GM23338 (cell line): ENCODE data around the gene CLK1.

Experiments used
- EZH2 ChIP-seq: fragments of 200-600 bp; sonication (generic); IDR thresholded peaks from one replicate; pipeline ENCODE4 v1.8.0; 2017; ENCODE audit warnings: antibody characterized with exemption, mild to moderate bottlenecking, low read depth; ENCODE audit not compliant: unreplicated experiment
- EZH2phosphoT487 ChIP-seq: fragments of 200-600 bp; sonication (generic); IDR thresholded peaks from one replicate; pipeline ENCODE4 v1.8.1; 2018; ENCODE audit warnings: antibody characterized with exemption; ENCODE audit not compliant: unreplicated experiment
- JUNB ChIP-seq: IDR thresholded peaks from one replicate; pipeline ENCODE4 v1.6.1; 2016; ENCODE audit warnings: antibody characterized with exemption; ENCODE audit not compliant: unreplicated experiment
- POLR2AphosphoS5 ChIP-seq: IDR thresholded peaks from 2 replicates; pipeline ENCODE4 v1.6.1; 2016; ENCODE audit warnings: antibody characterized with exemption, low read depth
- TF ChIP-seq, protein P1 (sequence below), 2 experiments: fragments of 200-600 bp in 1 of 2; sonication (generic) in 1 of 2; conservative IDR thresholded peaks; 2 replicates each; pipeline versions ENCODE4 v1.5.1 to v1.6.1; 2016 to 2017; ENCODE audit warnings: antibody characterized with exemption in 2 of 2, low read depth in 2 of 2, mild to moderate bottlenecking in 2 of 2, moderate library complexity in 1 of 2
- TF ChIP-seq, protein P2 (sequence below): IDR thresholded peaks from one replicate; pipeline ENCODE4 v1.6.1; 2018; ENCODE audit warnings: antibody characterized with exemption; ENCODE audit not compliant: unreplicated experiment

GRCh38 chr2:200820573-200821234, 43.8 kb downstream of the CLK1 start:
- TF ChIP-seq, protein P1, sequence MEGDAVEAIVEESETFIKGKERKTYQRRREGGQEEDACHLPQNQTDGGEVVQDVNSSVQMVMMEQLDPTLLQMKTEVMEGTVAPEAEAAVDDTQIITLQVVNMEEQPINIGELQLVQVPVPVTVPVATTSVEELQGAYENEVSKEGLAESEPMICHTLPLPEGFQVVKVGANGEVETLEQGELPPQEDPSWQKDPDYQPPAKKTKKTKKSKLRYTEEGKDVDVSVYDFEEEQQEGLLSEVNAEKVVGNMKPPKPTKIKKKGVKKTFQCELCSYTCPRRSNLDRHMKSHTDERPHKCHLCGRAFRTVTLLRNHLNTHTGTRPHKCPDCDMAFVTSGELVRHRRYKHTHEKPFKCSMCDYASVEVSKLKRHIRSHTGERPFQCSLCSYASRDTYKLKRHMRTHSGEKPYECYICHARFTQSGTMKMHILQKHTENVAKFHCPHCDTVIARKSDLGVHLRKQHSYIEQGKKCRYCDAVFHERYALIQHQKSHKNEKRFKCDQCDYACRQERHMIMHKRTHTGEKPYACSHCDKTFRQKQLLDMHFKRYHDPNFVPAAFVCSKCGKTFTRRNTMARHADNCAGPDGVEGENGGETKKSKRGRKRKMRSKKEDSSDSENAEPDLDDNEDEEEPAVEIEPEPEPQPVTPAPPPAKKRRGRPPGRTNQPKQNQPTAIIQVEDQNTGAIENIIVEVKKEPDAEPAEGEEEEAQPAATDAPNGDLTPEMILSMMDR (conservative IDR thresholded peaks at IDR 0.05; ENCODE audit: low read depth in 2 of 2): no peak
- TF ChIP-seq, protein P2, sequence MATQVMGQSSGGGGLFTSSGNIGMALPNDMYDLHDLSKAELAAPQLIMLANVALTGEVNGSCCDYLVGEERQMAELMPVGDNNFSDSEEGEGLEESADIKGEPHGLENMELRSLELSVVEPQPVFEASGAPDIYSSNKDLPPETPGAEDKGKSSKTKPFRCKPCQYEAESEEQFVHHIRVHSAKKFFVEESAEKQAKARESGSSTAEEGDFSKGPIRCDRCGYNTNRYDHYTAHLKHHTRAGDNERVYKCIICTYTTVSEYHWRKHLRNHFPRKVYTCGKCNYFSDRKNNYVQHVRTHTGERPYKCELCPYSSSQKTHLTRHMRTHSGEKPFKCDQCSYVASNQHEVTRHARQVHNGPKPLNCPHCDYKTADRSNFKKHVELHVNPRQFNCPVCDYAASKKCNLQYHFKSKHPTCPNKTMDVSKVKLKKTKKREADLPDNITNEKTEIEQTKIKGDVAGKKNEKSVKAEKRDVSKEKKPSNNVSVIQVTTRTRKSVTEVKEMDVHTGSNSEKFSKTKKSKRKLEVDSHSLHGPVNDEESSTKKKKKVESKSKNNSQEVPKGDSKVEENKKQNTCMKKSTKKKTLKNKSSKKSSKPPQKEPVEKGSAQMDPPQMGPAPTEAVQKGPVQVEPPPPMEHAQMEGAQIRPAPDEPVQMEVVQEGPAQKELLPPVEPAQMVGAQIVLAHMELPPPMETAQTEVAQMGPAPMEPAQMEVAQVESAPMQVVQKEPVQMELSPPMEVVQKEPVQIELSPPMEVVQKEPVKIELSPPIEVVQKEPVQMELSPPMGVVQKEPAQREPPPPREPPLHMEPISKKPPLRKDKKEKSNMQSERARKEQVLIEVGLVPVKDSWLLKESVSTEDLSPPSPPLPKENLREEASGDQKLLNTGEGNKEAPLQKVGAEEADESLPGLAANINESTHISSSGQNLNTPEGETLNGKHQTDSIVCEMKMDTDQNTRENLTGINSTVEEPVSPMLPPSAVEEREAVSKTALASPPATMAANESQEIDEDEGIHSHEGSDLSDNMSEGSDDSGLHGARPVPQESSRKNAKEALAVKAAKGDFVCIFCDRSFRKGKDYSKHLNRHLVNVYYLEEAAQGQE: no peak
- TF ChIP-seq EZH2phosphoT487 (no peak), EZH2 (no peak), POLR2AphosphoS5 (no peak), JUNB (no peak)
